Stimulated activated CD8-positive, alpha-beta memory T cell treated with anti-CD3 and anti-CD28 coated beads, Interleukin-12 subunit alpha, Interleukin-12 subunit beta, amount 100 ng/mL, for 24 hours (primary cell): ENCODE data around the gene NDFIP1.
"Not testable (repeated sequence)": the region's sequence is repeated elsewhere in the genome, so short reads cannot be mapped to it uniquely, and the experiment has no call there.

ENCODE experiments used
- DNase-seq: peaks from one replicate; pipeline ENCODE4 v3.0.0-alpha.2; 2020; ENCODE audit errors: extremely low read depth

NDFIP1 gene

GRCh38 chr5:142108432-142109330 lies at the start of gene NDFIP1:
NDFIP1 (plus strand) TSS chr5:142108779; CDS start chr5:142108975, 196 bp downstream.
- peak; percentile 69 for DNase-seq

GRCh38 chr5:142059304-142059940 lies 49.2 kb upstream of the NDFIP1 start:
- no peak for DNase-seq

GRCh38 chr5:142063376-142063775 lies 45.2 kb upstream of the NDFIP1 start:
- no peak for DNase-seq

- no peak for DNase-seq
Observed at GRCh38 chr5:142063878-142064331, 44.7 kb upstream of the NDFIP1 start.

GRCh38 chr5:142065273-142065672 lies 43.3 kb upstream of the NDFIP1 start:
- no peak for DNase-seq

DNA sequence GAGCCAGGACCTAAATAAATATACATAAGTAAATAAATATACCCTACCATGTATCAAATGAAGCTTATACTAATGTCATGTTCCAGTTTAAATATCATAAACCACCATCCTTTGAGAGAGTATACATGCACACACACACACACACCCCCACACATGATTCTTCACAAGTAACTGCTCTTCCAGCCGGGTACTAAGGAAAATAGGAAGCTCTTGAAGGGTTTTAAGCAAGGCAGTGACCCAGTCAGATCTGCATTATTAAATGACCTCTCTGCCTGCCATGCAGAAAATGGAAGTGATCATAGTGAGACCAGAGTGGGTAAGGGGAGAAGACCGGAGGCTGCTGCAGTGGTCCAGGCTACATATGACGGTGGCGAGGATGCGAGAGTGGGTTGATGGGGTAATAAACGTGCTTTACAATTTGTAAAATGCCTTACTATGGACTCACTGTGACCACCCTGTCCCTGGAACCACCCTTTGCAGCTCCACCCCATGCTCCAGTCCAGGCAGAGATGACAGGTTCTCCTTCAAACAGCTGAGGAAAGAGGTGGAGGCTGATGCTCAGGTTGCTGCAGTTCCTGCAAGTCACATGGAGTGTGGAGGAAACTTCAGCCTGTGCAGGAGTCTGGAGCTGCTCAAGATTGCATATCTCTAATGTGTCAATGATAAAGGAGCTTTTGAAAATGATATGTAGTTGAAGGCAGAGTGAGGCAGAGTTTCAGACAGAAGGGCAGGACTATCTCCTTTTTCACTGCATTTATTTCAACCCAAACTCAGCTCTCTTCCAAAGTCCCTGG lies 38.8 kb upstream of the NDFIP1 start:
- DNase-seq, result no peak

GRCh38 chr5:142070734-142071133 lies 37.8 kb upstream of the NDFIP1 start:
- DNase-seq, result no peak

GRCh38 chr5:142072488-142072887 lies 36.1 kb upstream of the NDFIP1 start:
- DNase-seq, result no peak

DNA sequence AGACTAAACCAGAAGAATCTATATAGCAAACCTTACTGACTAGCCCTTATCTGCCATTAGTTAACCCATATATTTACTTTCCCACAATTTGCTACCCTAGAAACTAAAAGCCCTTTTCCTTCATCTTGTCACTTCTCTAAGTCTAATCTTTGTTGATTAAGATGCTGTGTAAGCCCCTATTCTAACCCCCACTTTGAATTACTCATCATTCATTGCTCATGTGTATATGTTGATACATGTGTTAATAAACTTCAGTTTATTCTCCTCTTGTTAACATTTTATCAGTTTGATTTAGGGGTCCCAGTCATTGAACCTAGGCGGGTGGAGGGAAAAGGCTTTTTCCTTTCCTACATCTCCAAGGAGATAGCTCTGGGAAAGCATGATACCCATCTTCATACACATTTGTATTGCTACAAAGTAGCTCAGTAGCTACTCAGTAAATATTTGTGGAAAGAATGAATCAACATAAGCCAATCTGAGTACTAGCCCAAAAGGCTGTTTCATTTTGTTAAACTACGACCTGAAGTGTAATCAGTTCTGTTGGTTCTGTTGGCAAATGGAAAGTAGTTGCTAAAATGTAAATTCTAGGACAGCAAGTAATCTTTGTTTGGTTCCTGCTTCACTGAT lies 35.1 kb upstream of the NDFIP1 start:
- DNase-seq, result no peak

DNA sequence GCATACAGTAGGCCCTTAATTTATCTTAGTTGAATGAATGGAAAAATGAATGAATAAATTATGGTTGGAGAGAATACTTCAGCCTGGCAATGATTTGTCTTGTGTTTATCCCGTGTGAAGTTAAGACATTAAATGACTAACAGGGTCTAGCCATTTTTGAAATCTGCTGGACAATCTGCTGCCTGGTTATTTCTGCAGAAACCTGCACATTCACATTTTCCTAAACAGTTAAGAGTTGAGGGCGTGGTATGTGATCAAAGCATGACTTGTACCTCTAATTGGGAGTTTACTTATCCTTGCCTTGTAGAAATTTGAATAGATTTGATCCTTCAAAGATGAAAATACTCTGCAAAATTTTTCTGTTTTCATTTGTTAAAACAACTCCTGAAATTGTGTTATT lies 34.6 kb upstream of the NDFIP1 start:
- no peak for DNase-seq

GRCh38 chr5:142078221-142078620 lies 30.4 kb upstream of the NDFIP1 start:
- DNase-seq, result no peak

DNA sequence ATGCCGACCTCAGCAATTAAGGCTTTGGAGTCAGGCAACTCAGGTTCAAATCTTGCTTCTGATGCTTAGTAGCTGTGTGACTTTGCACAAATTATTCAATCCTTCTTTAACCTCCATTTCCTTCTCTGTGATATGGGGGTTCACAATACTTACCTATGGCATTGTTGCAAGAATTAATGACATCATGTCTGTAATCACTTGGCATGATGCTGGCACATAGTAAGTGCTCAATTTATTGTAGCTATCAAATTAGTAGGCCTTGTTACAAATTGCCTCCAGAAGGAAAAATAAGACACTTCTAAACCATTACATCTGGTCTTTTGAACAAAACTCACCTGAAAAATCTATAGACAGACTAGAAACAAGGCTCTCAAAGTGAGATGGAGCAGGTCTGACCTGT lies 29.9 kb upstream of the NDFIP1 start:
- DNase-seq, result no peak

DNA sequence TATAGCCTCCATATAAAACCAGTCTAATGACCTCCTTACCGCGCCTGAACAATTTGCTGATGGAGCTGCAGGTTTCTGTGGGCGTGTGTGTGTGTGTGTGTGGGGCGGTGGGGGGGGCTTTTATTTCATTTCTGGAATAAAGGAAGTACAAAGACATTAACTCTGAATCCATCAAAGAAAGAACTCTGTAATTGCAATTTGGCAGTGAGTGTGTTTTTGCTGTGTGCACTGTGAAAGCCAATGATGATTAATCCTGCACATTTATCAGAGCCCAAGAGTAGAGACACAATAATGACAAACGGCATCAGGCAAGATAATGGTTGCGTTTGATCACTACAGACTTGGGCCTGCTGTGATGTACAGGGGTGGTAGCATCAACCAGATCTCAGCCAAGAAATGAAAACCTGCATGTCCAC lies 29.3 kb upstream of the NDFIP1 start:
- DNase-seq, result no peak

GRCh38 chr5:142080248-142080647 lies 28.3 kb upstream of the NDFIP1 start:
- DNase-seq, result no peak

- DNase-seq, result no peak
Observed at GRCh38 chr5:142082182-142082781, 26.3 kb upstream of the NDFIP1 start.

GRCh38 chr5:142086229-142086628 lies 22.4 kb upstream of the NDFIP1 start:
- no peak for DNase-seq

- no peak for DNase-seq
Observed at GRCh38 chr5:142086679-142087078, 21.9 kb upstream of the NDFIP1 start.

GRCh38 chr5:142087920-142088679 lies 20.5 kb upstream of the NDFIP1 start:
- DNase-seq, result no peak

DNA sequence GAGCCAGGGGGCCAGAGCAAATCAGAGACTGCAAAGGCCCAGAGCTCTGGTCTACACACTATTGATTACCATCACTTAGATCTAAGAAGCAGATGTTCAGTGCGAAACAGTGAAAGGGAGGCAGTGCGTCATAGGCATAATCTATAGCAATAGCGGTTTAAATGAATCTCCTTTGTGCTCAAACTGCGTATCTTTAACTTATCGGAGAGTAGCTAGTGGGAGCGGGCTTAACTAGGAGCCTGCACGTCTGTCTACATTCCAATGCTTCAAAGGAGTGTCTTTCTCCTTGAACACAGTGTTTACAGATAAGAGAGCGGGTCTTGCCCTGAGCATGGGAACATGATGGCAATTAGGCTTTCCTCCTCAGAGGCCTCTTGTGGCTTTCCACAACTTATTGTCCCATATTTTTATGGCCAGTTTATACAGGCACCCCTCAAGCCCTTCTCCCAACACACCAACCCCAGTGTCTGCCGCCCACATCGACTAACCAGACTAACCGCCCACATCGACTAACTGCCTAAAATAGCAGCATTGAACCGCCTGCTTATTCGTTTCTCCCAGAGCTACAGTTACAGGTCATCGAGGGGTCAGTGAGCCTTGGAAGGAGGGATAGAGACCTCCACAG lies 19.6 kb upstream of the NDFIP1 start:
- DNase-seq, result not testable (repeated sequence)

DNA sequence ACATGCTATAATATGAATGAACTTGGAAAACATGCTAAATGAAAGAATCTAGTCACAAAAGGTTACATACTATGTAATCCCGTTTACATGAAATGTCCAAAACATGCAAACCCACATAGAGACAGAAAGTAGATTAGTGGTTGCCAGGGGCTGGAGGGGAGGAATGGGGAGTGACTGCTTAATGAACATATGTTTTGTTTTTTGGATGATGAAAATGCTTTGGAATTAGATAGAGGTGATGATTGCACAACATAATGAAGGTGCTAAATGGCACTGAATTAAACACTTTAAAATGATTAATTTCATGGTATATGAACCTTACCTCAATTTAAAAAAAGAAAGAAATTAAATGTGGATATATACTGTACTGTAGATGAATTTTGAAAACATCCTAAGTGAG lies 17.6 kb upstream of the NDFIP1 start:
- no peak for DNase-seq
